ENCODE measurements around the gene EYA2. TPM values are rescaled to one million over a fixed set of nuclear protein-coding genes. Genes with fewer than 3 reads are reported as not detected.

Gene EYA2
- total and polyA plus RNA-seq, 2 donors (not counting 3 experiments of a cell fraction or from before 2014, with no cell fraction given), result not detected

- Histone ChIP-seq H3K27me3 (ENCODE audit: control insufficient read depth in 2 of 2, insufficient read depth in 2 of 2, low read length in 2 of 2) (no peaks in the 10 kb centered on the region), H3K4me1 (ENCODE audit: control insufficient read depth, extremely low read depth, insufficient read depth, low read length) (no peaks in the 10 kb centered on the region), H3K79me2 (ENCODE audit: control insufficient read depth, insufficient read depth, low read length) (no peaks in the 10 kb centered on the region), H3K9ac (replicated peaks; ENCODE audit: extremely low read depth, insufficient read depth, low read length) (no peak overlapping the region), H3K4me3 (replicated peaks in 1 of 3; ENCODE audit: insufficient read depth in 1 of 3, low read depth in 1 of 3, low read length in 3 of 3) (no peak overlapping the region), H3K4me2 (ENCODE audit: insufficient read depth, low read length) (no peak overlapping the region), H3K9me3 (replicated peaks; ENCODE audit: control insufficient read depth, insufficient read depth, low read length) (no peaks in the 10 kb centered on the region), H3K9me1 (replicated peaks; ENCODE audit: control insufficient read depth, extremely low read depth, insufficient read depth, low read length) (no peaks in the 10 kb centered on the region), H3K36me3 (ENCODE audit: control insufficient read depth in 2 of 2, extremely low read depth in 1 of 2, insufficient read depth in 2 of 2, low read length in 2 of 2) (no peaks in the 10 kb centered on the region), H3K27ac (ENCODE audit: insufficient read depth, low read depth, low read length) (no peak overlapping the region), H4K20me1 (replicated peaks; ENCODE audit: control insufficient read depth, extremely low read depth, insufficient read depth, low read length) (no peaks in the 10 kb centered on the region), H2AFZ (ENCODE audit: low read depth, low read length) (no peak overlapping the region)
- DNase-seq (ENCODE audit: low read depth, low spot score) (no peak), FAIRE-seq (no peak)
- dilution Hi-C loops (cut with MboI; ENCODE audit: extremely low pct_ligation_motif_present, low sequenced_read_pairs) (no loop called here), intact Hi-C loops (cut with micrococcal nuclease) (no loop called here)
- TF ChIP-seq EZH2 (IDR thresholded peaks at IDR 0.05; ENCODE audit: borderline replicate concordance, low read depth, low read length, severe bottlenecking) (no peak), POLR2A (IDR thresholded peaks at IDR 0.05; ENCODE audit: low read depth, low read length) (no peak), CTCF (IDR thresholded peaks at IDR 0.05; ENCODE audit: extremely low read depth in 1 of 2, insufficient read depth in 1 of 2, low read depth in 1 of 2, low read length in 2 of 2) (no peak)
- POLR2A ChIA-PET, result no interaction called here
- CTCF ChIA-PET, result no interaction called here
- no TSS peak for BruUV-seq (replicated peaks)
These were observed 70.8 kb downstream of the EYA2 start for GRCh38 chr20:46965477-46965876.

GRCh38 chr20:46967646-46968045, 73.0 kb downstream of the EYA2 start:
- FAIRE-seq, result no peak
- Histone ChIP-seq H3K9ac (replicated peaks; ENCODE audit: extremely low read depth, insufficient read depth, low read length) (no peak overlapping the region), H4K20me1 (replicated peaks; ENCODE audit: control insufficient read depth, extremely low read depth, insufficient read depth, low read length) (no peaks in the 10 kb centered on the region), H3K4me3 (replicated peaks in 1 of 3; ENCODE audit: insufficient read depth in 1 of 3, low read depth in 1 of 3, low read length in 3 of 3) (no peak overlapping the region), H3K9me1 (replicated peaks; ENCODE audit: control insufficient read depth, extremely low read depth, insufficient read depth, low read length) (no peaks in the 10 kb centered on the region), H3K36me3 (ENCODE audit: control insufficient read depth in 2 of 2, extremely low read depth in 1 of 2, insufficient read depth in 2 of 2, low read length in 2 of 2) (no peaks in the 10 kb centered on the region), H3K27ac (ENCODE audit: insufficient read depth, low read depth, low read length) (no peak overlapping the region), H3K9me3 (replicated peaks; ENCODE audit: control insufficient read depth, insufficient read depth, low read length) (no peaks in the 10 kb centered on the region), H3K79me2 (ENCODE audit: control insufficient read depth, insufficient read depth, low read length) (no peaks in the 10 kb centered on the region), H3K4me1 (ENCODE audit: control insufficient read depth, extremely low read depth, insufficient read depth, low read length) (no peaks in the 10 kb centered on the region), H3K27me3 (ENCODE audit: control insufficient read depth in 2 of 2, insufficient read depth in 2 of 2, low read length in 2 of 2) (no peaks in the 10 kb centered on the region), H3K4me2 (ENCODE audit: insufficient read depth, low read length) (no peak overlapping the region), H2AFZ (ENCODE audit: low read depth, low read length) (no peak overlapping the region)
- dilution Hi-C loops (cut with MboI; ENCODE audit: extremely low pct_ligation_motif_present, low sequenced_read_pairs), result no loop called here
- TF ChIP-seq GATA2 (IDR thresholded peaks at IDR 0.05; ENCODE audit: insufficient read depth, insufficient read length, low read depth, low read length), result no peak
- TF ChIP-seq CTCF (IDR thresholded peaks at IDR 0.05; ENCODE audit: extremely low read depth in 1 of 2, insufficient read depth in 1 of 2, low read depth in 1 of 2, low read length in 2 of 2), result no peak
- TF ChIP-seq MYC (IDR thresholded peaks at IDR 0.05; ENCODE audit: low read depth, low read length), result no peak
- TF ChIP-seq FOS (IDR thresholded peaks at IDR 0.05; ENCODE audit: borderline replicate concordance, insufficient read depth, low read length), result no peak
- no peak for TF ChIP-seq POLR2AphosphoS5 (IDR thresholded peaks at IDR 0.05; ENCODE audit: insufficient read depth, low read depth, low read length)
- TF ChIP-seq POLR2A (IDR thresholded peaks at IDR 0.05; ENCODE audit: low read depth, low read length), result no peak
- no peak for TF ChIP-seq MAX (IDR thresholded peaks at IDR 0.05; ENCODE audit: insufficient read depth, insufficient read length)
- TF ChIP-seq EZH2 (IDR thresholded peaks at IDR 0.05; ENCODE audit: borderline replicate concordance, low read depth, low read length, severe bottlenecking), result no peak
- no peak for TF ChIP-seq JUN (IDR thresholded peaks at IDR 0.05; ENCODE audit: borderline replicate concordance, insufficient read depth, insufficient read length, low read depth)
- intact Hi-C loops (cut with micrococcal nuclease), result no loop called here
- no TSS peak for BruUV-seq (replicated peaks)
- no peak for DNase-seq (ENCODE audit: low read depth, low spot score)
- ChIA-PET POLR2A (no interaction called here), CTCF (no interaction called here)

Measured in endothelial cell of umbilical vein (primary cell).